Femur (tissue), 1 donor: Measurements from ENCODE around the gene PRKX.
"Not testable (repeated sequence)": the region's sequence is repeated elsewhere in the genome, so short reads cannot be mapped to it uniquely, and the experiment has no call there.

Experiments used
- DNase-seq: peaks from one replicate; pipeline ENCODE4 v3.0.0-alpha.2; 2017

Gene PRKX

GRCh38 chrX:3707673-3708274 lies 5.7 kb downstream of the PRKX start:
- DNase-seq: not testable (repeated sequence)

- no peak for DNase-seq
Observed at GRCh38 chrX:3706481-3706880, 7.0 kb downstream of the PRKX start.

GRCh38 chrX:3703251-3703650 lies 10.2 kb downstream of the PRKX start:
- not testable (repeated sequence) for DNase-seq

- not testable (repeated sequence) for DNase-seq
Observed at GRCh38 chrX:3702095-3702494, 11.4 kb downstream of the PRKX start.

- not testable (repeated sequence) for DNase-seq
Observed at GRCh38 chrX:3701445-3701928, 12.0 kb downstream of the PRKX start.

- peak; percentile 37 for DNase-seq
Observed at GRCh38 chrX:3699821-3700381, 13.5 kb downstream of the PRKX start.

GRCh38 chrX:3697701-3698279 lies 15.7 kb downstream of the PRKX start:
- peak; percentile 41 for DNase-seq

GRCh38 chrX:3697220-3697684 lies 16.2 kb downstream of the PRKX start:
- no peak for DNase-seq

GRCh38 chrX:3695536-3695935 lies 17.9 kb downstream of the PRKX start:
- DNase-seq: no peak

GRCh38 chrX:3690140-3690539 lies 23.3 kb downstream of the PRKX start:
- DNase-seq: no peak

GRCh38 chrX:3683236-3683635 lies 30.2 kb downstream of the PRKX start:
- DNase-seq: not testable (repeated sequence)

GRCh38 chrX:3680459-3680858 lies 33.0 kb downstream of the PRKX start:
- no peak for DNase-seq

- no peak for DNase-seq
Observed at GRCh38 chrX:3679669-3680068, 33.8 kb downstream of the PRKX start.

- no peak for DNase-seq
Observed at GRCh38 chrX:3678328-3678727, 35.1 kb downstream of the PRKX start.

- no peak for DNase-seq
Observed at GRCh38 chrX:3674881-3675280, 38.6 kb downstream of the PRKX start.

- no peak for DNase-seq
Observed at GRCh38 chrX:3669841-3670475, 43.5 kb downstream of the PRKX start.

- no peak for DNase-seq
Observed at GRCh38 chrX:3666975-3667374, 46.5 kb downstream of the PRKX start.

GRCh38 chrX:3664921-3665320 lies 48.5 kb downstream of the PRKX start:
- no peak for DNase-seq

GRCh38 chrX:3663576-3664250 lies 49.7 kb downstream of the PRKX start:
- DNase-seq: not testable (repeated sequence)

GRCh38 chrX:3659761-3660160 lies 53.7 kb downstream of the PRKX start:
- DNase-seq: no peak

GRCh38 chrX:3655181-3655580 lies 58.3 kb downstream of the PRKX start:
- DNase-seq: no peak

GRCh38 chrX:3653111-3653510 lies 60.3 kb downstream of the PRKX start:
- no peak for DNase-seq

GRCh38 chrX:3651277-3651676 lies 62.2 kb downstream of the PRKX start:
- DNase-seq: no peak
